ENCODE data around the gene CHRNA4.

DNA sequence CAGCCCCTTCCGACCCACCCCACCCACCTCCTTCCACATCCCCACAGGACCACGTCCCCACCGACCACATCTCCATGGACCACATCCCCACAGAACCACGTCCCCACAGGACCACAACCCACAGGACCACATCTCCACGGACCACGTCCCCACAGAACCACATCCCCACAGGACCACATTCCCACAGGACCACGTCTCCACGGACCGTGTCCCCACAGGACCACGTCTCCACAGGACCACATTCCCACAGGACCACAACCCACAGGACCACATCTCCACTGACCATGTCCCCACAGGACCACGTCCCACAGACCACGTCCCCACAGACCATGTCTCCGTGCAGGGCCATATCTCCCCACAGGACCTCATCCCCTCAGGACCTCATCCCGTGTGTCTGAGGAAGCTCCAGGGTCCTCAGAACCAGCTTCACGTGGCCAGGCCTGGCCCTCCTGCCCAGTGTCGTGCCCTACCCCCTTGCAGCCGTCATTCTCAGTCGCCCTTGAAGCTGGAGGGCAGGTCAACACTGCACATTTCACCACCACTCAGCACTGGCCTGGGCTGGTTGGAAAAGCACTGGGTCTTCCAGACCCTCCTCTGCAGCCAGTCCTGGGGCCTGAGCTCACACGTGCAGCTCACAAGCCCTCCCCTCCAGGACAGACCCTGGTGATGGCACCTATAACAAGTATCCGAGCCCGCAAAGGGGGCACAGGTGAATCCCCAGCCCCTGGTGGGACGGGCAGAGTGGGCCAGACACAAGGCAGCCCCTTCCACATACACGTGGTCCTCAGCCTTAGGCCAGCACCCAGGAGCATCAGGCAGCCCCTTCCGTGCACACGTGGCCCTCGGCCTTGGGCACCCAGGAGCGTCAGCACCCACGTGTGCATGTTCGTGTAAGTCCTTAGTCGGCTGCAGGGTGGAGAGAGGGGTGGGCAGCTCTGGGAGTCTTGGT lies 3.9 kb downstream of the CHRNA4 start:
- TF ChIP-seq, protein P1, sequence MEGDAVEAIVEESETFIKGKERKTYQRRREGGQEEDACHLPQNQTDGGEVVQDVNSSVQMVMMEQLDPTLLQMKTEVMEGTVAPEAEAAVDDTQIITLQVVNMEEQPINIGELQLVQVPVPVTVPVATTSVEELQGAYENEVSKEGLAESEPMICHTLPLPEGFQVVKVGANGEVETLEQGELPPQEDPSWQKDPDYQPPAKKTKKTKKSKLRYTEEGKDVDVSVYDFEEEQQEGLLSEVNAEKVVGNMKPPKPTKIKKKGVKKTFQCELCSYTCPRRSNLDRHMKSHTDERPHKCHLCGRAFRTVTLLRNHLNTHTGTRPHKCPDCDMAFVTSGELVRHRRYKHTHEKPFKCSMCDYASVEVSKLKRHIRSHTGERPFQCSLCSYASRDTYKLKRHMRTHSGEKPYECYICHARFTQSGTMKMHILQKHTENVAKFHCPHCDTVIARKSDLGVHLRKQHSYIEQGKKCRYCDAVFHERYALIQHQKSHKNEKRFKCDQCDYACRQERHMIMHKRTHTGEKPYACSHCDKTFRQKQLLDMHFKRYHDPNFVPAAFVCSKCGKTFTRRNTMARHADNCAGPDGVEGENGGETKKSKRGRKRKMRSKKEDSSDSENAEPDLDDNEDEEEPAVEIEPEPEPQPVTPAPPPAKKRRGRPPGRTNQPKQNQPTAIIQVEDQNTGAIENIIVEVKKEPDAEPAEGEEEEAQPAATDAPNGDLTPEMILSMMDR (optimal IDR thresholded peaks at IDR 0.05 in 1 of 3, IDR thresholded peaks at IDR 0.05 in 1 of 3, conservative IDR thresholded peaks at IDR 0.05 in 1 of 3; ENCODE audit: extremely low read depth in 1 of 3, insufficient read depth in 2 of 3, low read length in 3 of 3) = no peak
- no peak for TF ChIP-seq EZH2 (IDR thresholded peaks at IDR 0.05; ENCODE audit: low read length)
